B cell (primary cell): ENCODE data around the gene FZD10.

ENCODE experiments used
- CTCF ChIP-seq: fragments of 200-600 bp; IDR thresholded peaks from one replicate; pipeline ENCODE4 v1.8.0; 2022; ENCODE audit warnings: antibody characterized with exemption, mild to moderate bottlenecking
- EZH2 ChIP-seq: IDR thresholded peaks from 2 replicates; pipeline ENCODE4 v1.6.1; 2012; ENCODE audit warnings: borderline replicate concordance, low read depth, mild to moderate bottlenecking, moderate library complexity, low read length; ENCODE audit not compliant: insufficient read depth, poor library complexity, severe bottlenecking

GRCh38 chr12:130186651-130187268, 24.5 kb downstream of the FZD10 start:
- no peak for TF ChIP-seq EZH2
- no peak for TF ChIP-seq CTCF
